Kasumi-1 (cell line): Measurements from ENCODE around the gene KLHL36.
"Not testable (repeated sequence)": the region's sequence is repeated elsewhere in the genome, so short reads cannot be mapped to it uniquely, and the experiment has no call there.

Experiments used
- DNase-seq, 2 experiments: peaks; one replicate each; lab custom pipeline; 2025; lab: John Stamatoyannopoulos, UW

Gene KLHL36

GRCh38 chr16:84616515-84616914, 31.8 kb upstream of the KLHL36 start:
- DNase-seq = peak in 1 of 2 experiments; percentile 17

GRCh38 chr16:84617041-84617790, 31.1 kb upstream of the KLHL36 start:
- no peak for DNase-seq

GRCh38 chr16:84617791-84618580, 30.3 kb upstream of the KLHL36 start, which contains the start of gene COTL1:
Gene COTL1 (minus strand): TSS chr16:84618078. CDS start chr16:84617914, 164 bp downstream.
- DNase-seq = peak; percentile 89 to 90

- DNase-seq = peak in 1 of 2 experiments; percentile 14
These were observed 29.5 kb upstream of the KLHL36 start for GRCh38 chr16:84618581-84619460.

DNA sequence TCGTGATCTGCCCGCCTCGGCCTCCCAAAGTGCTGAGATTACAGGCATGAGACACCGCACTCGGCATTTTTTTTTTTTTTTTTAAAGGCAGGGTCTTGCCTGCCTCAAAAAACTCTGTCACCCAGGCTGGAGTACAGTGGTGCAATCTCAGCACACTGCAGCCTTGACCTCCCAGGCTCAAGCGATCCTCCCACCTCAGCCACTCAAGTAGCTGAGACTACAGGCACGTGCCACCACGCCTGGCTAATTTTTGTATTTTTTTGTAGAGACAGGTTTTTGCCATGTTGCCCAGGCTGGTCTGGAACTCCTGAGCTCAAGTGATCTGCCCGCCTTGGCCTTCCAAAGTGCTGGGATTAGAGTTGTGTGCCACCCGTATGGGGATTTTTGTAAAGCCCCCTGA, 27.4 kb upstream of the KLHL36 start:
- not testable (repeated sequence) for DNase-seq

DNA sequence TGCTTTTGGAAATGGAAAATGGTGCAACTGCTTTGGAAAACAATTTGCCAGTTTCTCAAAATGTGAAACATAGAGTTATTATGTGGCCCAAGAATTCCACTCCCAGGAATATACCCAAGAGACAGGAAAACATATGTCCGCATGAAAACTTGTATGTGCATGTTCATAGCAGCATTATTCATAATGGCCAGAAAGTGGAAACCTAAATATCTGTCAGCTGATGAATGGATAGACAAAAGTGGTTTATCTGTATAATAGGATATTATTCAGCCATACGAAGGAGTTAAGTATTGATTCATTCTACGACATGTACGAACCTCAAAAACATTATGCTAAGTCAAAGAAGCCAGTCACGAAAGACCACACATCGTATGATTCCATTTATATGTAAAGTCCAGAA, 22.8 kb upstream of the KLHL36 start:
- DNase-seq = no peak

DNA sequence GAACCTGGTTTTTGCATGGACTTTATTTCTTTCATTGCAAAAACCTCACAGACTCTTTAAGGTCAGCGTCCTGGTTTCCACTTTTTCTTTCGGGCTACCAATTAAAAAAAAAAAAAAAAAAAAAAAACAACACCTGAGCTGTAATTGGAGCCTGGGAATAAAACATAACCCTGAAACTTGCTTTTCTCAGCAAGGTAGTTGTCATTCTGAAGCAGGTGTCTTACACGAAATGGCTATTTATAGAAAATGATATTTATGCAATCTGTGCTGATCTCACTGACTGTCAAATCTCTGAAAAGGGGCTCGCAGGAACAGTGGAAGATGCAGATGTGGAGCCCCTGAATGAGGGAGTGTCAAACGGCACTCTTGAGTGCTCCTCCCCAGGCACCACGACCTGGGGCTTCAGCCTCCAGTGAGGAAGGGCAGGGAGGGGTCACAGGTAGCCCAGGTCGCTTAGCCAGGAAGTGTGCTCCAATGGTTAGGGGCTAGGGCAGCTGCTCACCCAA, 20.0 kb upstream of the KLHL36 start:
- no peak for DNase-seq

DNA sequence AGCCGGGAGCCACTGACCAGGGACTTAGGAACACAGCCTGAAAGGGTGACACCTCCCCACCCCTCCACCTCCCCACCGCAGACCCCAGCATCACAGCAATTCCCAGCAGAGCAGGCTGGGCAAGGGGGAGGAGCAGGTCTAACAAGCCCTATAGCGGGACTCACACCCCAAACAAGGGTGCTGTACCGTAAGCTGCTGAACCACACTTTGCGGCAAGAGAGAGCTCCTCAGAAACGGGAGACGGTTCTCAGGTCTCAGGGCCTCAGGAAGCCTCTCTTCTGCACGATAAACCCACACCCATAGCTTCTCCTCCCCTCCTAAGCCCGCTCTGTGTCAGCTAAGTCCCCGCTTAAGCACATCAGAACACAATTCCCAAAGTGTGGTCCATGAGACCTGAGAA, 18.7 kb upstream of the KLHL36 start:
- DNase-seq = no peak

DNA sequence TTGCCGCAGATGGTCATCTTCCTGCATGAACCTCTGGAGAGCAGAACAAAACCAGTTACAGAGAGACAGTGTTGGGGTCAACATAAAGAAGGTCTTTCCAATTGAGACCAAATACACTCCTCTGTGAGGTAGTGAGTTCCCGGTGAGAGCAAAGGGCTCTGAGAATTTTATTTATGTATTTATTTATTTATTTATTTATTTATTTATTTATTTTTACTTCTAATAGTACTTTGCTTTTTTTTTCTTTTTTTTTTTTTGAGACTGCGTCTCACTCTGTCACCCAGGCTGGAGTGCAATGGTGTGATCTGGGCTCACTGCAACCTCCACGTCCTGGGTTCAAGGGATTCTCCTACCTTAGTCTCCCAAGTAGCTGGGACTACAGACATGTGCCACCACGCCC, 18.3 kb upstream of the KLHL36 start:
- no peak for DNase-seq

GRCh38 chr16:84630446-84631152, 17.7 kb upstream of the KLHL36 start:
- DNase-seq = no peak

DNA sequence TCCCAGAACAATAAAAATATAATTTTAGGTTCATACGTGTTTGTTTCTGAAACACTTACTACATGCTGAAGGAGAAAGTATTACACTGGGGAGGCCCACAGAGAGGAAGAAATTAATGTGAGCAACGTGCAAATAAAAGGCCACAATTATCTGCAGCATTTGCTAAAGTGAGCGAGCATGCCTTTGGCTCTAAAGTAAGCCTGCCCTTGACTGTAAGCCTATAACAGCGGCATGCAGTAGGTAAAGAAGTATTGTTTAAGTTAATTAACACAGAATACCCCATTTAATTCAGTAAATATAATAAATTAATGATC, 17.2 kb upstream of the KLHL36 start:
- DNase-seq = no peak

- DNase-seq = peak in 1 of 2 experiments; percentile 39
These were observed 16.4 kb upstream of the KLHL36 start for GRCh38 chr16:84631886-84632285.

GRCh38 chr16:84632862-84633261, 15.4 kb upstream of the KLHL36 start:
- not testable (repeated sequence) for DNase-seq

DNA sequence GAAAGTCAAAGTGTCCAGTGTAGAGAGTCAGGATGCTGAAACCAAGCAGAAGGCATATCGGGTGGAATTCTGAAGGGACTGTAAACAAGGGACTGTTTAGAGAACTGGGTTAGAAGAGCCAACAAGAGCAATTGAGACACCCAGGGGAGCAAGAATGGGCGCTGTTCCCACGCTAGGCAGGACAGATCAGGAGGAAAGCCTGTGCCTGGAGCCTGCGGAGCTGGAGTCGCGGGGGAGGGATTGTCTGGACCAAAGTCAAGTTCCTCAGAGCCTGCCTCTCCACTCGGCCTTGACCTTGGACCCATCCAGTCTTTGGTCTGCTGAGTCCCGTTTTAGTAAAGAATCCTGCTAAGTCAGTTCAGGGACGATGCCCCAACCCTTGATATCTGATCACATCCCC, 14.7 kb upstream of the KLHL36 start:
- no peak for DNase-seq

GRCh38 chr16:84635702-84636101, 12.6 kb upstream of the KLHL36 start:
- DNase-seq = no peak

DNA sequence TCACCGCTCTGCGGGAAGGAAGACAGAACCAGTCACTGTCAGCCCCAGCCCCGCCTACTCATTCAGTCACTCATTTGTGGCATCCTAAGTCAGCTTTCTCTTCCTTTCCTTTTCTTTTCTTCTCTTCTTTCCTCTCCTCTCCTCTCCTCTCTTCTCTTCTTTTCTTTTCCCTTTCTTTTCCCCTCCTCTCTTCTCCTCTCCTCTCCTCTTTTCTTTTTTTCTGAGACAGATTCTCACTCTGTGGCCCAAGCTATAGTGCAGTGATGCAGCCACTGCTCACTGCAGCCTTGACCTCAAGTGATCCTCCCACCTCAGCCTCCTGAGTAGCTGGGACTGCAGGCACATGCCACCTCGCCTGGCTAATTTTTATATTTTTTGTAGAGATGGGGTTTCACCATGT, 10.6 kb upstream of the KLHL36 start:
- no peak for DNase-seq

DNA sequence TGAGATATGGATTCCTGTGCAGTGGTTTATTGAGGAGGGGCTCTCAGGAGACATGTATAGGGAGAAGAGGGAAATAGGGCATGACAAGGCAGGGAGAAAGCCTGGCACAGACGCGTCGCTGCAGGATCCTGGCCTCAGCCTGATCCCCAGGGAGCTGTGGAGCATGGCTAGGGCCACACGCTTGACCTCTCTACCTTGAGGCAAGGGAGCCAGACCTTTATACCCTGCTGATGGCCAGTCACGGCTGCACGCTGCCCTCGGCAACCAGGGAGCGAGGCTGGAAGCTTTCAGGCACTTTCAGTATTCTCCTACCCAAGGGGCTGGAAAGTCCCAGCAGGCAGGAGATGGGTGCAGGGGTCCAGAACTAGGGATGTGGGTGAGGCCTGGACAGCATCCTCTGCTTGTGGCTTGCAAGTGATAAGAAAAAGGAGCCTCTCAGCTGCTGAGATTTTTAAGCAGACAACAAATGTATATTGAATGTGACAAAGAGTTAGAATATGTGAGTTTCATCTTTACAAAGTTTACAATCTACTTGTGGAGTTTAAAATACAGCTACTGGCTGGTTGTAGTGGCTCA, 10.0 kb upstream of the KLHL36 start:
- no peak for DNase-seq

DNA sequence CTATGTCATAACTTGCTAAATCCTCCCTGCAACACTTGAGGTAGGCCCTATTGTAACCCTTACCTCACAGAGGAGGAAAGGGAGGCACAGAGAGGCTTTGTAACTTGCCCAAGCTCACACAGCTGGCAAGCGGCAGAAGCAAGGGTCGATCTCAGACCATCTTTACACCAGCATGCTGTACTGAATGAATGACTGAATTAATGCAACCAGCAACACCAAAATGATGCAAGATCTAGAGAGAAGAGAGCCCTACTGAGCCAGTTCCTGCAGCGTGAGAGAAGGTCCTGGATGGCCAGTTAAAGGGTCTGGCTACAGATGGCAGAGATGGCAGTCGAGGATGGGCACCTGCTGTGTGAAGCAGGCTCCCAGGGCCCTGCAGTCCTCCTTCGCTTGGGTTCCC, 8.2 kb upstream of the KLHL36 start:
- no peak for DNase-seq

DNA sequence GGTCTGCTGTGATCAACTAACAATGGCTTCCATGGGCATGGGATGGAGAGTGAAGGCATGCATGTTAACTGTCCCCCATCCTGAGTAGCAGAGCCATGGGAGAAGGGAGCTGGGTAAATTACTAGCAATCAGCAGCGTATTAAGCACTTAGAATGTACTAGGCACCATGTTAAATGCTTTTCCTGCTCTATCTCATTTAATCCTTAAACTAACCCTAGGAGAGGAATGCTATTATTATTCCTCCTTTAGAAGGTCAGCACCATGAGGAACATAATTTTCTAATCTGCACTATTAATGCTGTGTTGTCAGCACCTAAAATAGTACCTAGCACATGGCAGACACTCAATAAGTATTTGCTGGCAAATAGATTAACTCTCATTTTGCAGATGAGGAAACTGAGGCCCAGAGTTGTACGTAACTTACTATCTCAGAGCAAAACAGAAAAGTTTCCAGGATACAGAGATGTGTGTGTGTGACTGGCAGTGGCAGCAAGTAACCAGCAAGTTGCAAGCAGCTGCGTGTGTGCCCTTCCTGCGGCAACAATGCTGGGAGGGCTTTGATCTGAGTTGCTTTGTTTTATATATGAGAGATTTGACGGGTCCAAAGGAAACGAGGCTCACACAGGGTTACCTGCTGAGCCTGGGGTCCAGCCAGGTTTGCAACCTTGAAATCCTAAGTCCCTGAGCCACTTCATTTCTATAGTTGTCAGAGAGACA, 6.5 kb upstream of the KLHL36 start:
- DNase-seq = no peak

- peak in 1 of 2 experiments; percentile 41 for DNase-seq
These were observed 5.1 kb upstream of the KLHL36 start for GRCh38 chr16:84643180-84643583.

- DNase-seq = no peak
These were observed 4.6 kb upstream of the KLHL36 start for GRCh38 chr16:84643674-84644073.
